Activated CD4-positive, alpha-beta T cell treated with anti-CD3 and anti-CD28 coated beads for 36 hours (primary cell): Measurements from ENCODE around the gene LCN10. TPM values are rescaled to one million over a fixed set of nuclear protein-coding genes. Genes with fewer than 3 reads are reported as not detected.

Source experiments
- ATAC-seq: fragments of 200-7000 bp; cut with Tn5 transposase; one replicate; pipeline ENCODE4 v1.10.0; 2021; ENCODE audit warnings: mild to moderate bottlenecking, moderate library complexity
- CTCF ChIA-PET: fragments of 350-600 bp; sonication (Branson Sonifier 250); formaldehyde crosslinking; loops from one replicate; lab custom pipeline; 2021; ENCODE audit warnings: antibody characterized with exemption; lab: Charles Lee
- POLR2A ChIA-PET: fragments of 350-600 bp; sonication (Branson Sonifier 250); formaldehyde crosslinking; loops from one replicate; lab custom pipeline; 2021; ENCODE audit warnings: antibody characterized with exemption, inconsistent platforms; lab: Charles Lee
- DNase-seq: peaks from one replicate; pipeline ENCODE4 v3.0.0-alpha.2; 2020
- H3K27ac Mint-ChIP-seq: one replicate; pipeline ENCODE4 v1.8.0; 2021; ENCODE audit warnings: mixed read lengths
- H3K27me3 Mint-ChIP-seq: one replicate; pipeline ENCODE4 v1.8.0; 2021; ENCODE audit warnings: mixed read lengths
- H3K36me3 Mint-ChIP-seq: one replicate; pipeline ENCODE4 v1.8.0; 2021; ENCODE audit warnings: low read depth, mixed read lengths
- H3K4me1 Mint-ChIP-seq: one replicate; pipeline ENCODE4 v1.8.0; 2021; ENCODE audit warnings: mixed read lengths
- H3K4me3 Mint-ChIP-seq: one replicate; pipeline ENCODE4 v1.8.0; 2021; ENCODE audit warnings: mild to moderate bottlenecking, moderate library complexity, mixed read lengths
- H3K9me3 Mint-ChIP-seq: one replicate; pipeline ENCODE4 v1.8.0; 2021; ENCODE audit warnings: low read depth, mixed read lengths
- intact Hi-C, 2 experiments: fragments of 100-400 bp; cut with DNase I in 1 of 2; cut with micrococcal nuclease in 1 of 2; formaldehyde crosslinking; loops; one replicate each; pipeline versions ENCODE4 v1.14.2 to v1.15.1; 2022 to 2024; cut with DNase I, micrococcal nuclease
- total RNA-seq, 2 experiments: library from RNA; stranded (reverse); gene quantifications; one replicate each; pipeline ENCODE4 v1.2.3, GENCODE V29; 2021

LCN10 gene
- total RNA-seq, 2 experiments from 2014 or later = 0.71 to 1.2 TPM

GRCh38 chr9:136734837-136735496 is 7.8 kb downstream of the LCN10 start:
- no peak overlapping the region for H3K27ac Mint-ChIP-seq
- no peaks in the 10 kb centered on the region for H3K27me3 Mint-ChIP-seq
- CTCF ChIA-PET = no interaction called here
- no peaks in the 10 kb centered on the region for H3K36me3 Mint-ChIP-seq
- peak; percentile 54 for DNase-seq
- peak; percentile 80 for ATAC-seq
- intact Hi-C loops = no loop called here
- no peaks in the 10 kb centered on the region for H3K9me3 Mint-ChIP-seq
- no peak overlapping the region for H3K4me3 Mint-ChIP-seq
- peaks cover 14% of the 10 kb centered on the region for H3K4me1 Mint-ChIP-seq
- POLR2A ChIA-PET = no interaction called here

- H3K4me3 Mint-ChIP-seq = no peak overlapping the region
- CTCF ChIA-PET = no interaction called here
- POLR2A ChIA-PET = no interaction called here
- H3K36me3 Mint-ChIP-seq = no peaks in the 10 kb centered on the region
- peaks cover 18% of the 10 kb centered on the region for H3K4me1 Mint-ChIP-seq
- intact Hi-C loops = no loop called here
- DNase-seq (no peak), ATAC-seq (no peak)
- H3K9me3 Mint-ChIP-seq = no peaks in the 10 kb centered on the region
- H3K27me3 Mint-ChIP-seq = no peaks in the 10 kb centered on the region
- H3K27ac Mint-ChIP-seq = no peak overlapping the region
Measured at GRCh38 chr9:136733611-136734010, 9.1 kb downstream of the LCN10 start.

- peaks cover 18% of the 10 kb centered on the region for H3K4me1 Mint-ChIP-seq
- CTCF ChIA-PET = interaction anchor here (0.6 to 0.7 kb wide), 2 partner anchors 25 to 26 kb away, joined by 3 to 4 read pairs; no protein-coding TSS in a partner anchor
- DNase-seq (peak; percentile 35), ATAC-seq (no peak)
- no peaks in the 10 kb centered on the region for H3K9me3 Mint-ChIP-seq
- no peak overlapping the region for H3K27ac Mint-ChIP-seq
- intact Hi-C loops = no loop called here
- peaks cover under 1% of the 10 kb centered on the region for H3K36me3 Mint-ChIP-seq
- no peak overlapping the region for H3K4me3 Mint-ChIP-seq
- POLR2A ChIA-PET = no interaction called here
- H3K27me3 Mint-ChIP-seq = no peaks in the 10 kb centered on the region
Measured at GRCh38 chr9:136732444-136733178, 10.1 kb downstream of the LCN10 start.

- POLR2A ChIA-PET = interaction anchor here (0.5 to 0.7 kb wide), 3 partner anchors 29 to 250 kb away, joined by 3 to 7 read pairs (median 3); no protein-coding TSS in a partner anchor
- peaks cover 34% of the 10 kb centered on the region for H3K4me1 Mint-ChIP-seq
- peaks cover 24% of the 10 kb centered on the region for H3K36me3 Mint-ChIP-seq
- H3K27me3 Mint-ChIP-seq = no peaks in the 10 kb centered on the region
- no peaks in the 10 kb centered on the region for H3K9me3 Mint-ChIP-seq
- CTCF ChIA-PET = interaction anchor here (0.6 to 2.1 kb wide), 14 partner anchors 8 to 334 kb away, joined by 3 to 7 read pairs (median 4); no protein-coding TSS in a partner anchor
- ATAC-seq (no peak), DNase-seq (no peak)
- intact Hi-C loops = loop anchor here (2.0 to 5.0 kb wide), 4 partner anchors 29 to 319 kb away; partner anchors contain the start of genes ENTR1 (in 1 of the 2), PMPCA (in 1 of the 2) and TMEM141 (in 1 of the 2)
- no peak overlapping the region for H3K4me3 Mint-ChIP-seq
- no peak overlapping the region for H3K27ac Mint-ChIP-seq
Measured at GRCh38 chr9:136729926-136730325, 12.8 kb downstream of the LCN10 start.

- ATAC-seq (peak; percentile 28), DNase-seq (peak; percentile 45)
- Mint-ChIP-seq H3K9me3 (no peaks in the 10 kb centered on the region), H3K27me3 (no peaks in the 10 kb centered on the region), H3K27ac (no peak overlapping the region), H3K36me3 (peaks cover 32% of the 10 kb centered on the region), H3K4me3 (peak overlapping the region; percentile 100), H3K4me1 (peaks cover 38% of the 10 kb centered on the region)
- ChIA-PET CTCF (interaction anchor here (0.6 to 2.1 kb wide), 17 partner anchors 8 to 342 kb away, joined by 3 to 7 read pairs (median 4); partner anchors contain the start of gene SAPCD2), POLR2A (interaction anchor here (0.6 to 1.2 kb wide), 2 partner anchors 13 to 479 kb away, joined by 6 to 8 read pairs; no protein-coding TSS in a partner anchor)
- intact Hi-C loops = loop anchor here (2.0 to 5.0 kb wide), 4 partner anchors 28 to 318 kb away; partner anchors contain the start of genes ENTR1 (in 1 of the 2), PMPCA (in 1 of the 2) and TMEM141 (in 1 of the 2)
Measured at GRCh38 chr9:136729144-136729543, 13.6 kb downstream of the LCN10 start.

- Mint-ChIP-seq H3K4me3 (peak overlapping the region; percentile 100), H3K27ac (no peak overlapping the region), H3K4me1 (peaks cover 39% of the 10 kb centered on the region), H3K9me3 (no peaks in the 10 kb centered on the region), H3K27me3 (no peaks in the 10 kb centered on the region), H3K36me3 (peaks cover 37% of the 10 kb centered on the region)
- intact Hi-C loops = loop anchor here (1.0 to 5.0 kb wide), 13 partner anchors 27 to 513 kb away; partner anchors contain the start of genes AGPAT2 (in 1 of the 2), ENTR1 (in 1 of the 2), FBXW5 (in 1 of the 2) and INPP5E (in 1 of the 2)
- CTCF ChIA-PET = interaction anchor here (0.6 to 2.1 kb wide), 15 partner anchors 9 to 342 kb away, joined by 3 to 7 read pairs (median 4); partner anchors contain the start of gene SAPCD2
- POLR2A ChIA-PET = interaction anchor here (0.6 to 1.2 kb wide), 9 partner anchors 9 to 480 kb away, joined by 3 to 8 read pairs (median 4); no protein-coding TSS in a partner anchor
- DNase-seq (peak; percentile 39), ATAC-seq (peak; percentile 10)
Measured at GRCh38 chr9:136728548-136729123, 14.1 kb downstream of the LCN10 start.

- Mint-ChIP-seq H3K9me3 (no peaks in the 10 kb centered on the region), H3K4me1 (peaks cover 39% of the 10 kb centered on the region), H3K27me3 (no peaks in the 10 kb centered on the region), H3K27ac (no peak overlapping the region), H3K4me3 (peak overlapping the region; percentile 100), H3K36me3 (peaks cover 40% of the 10 kb centered on the region)
- ATAC-seq (peak; percentile 72), DNase-seq (peak; percentile 95)
- intact Hi-C loops = loop anchor here (1.0 to 5.0 kb wide), 13 partner anchors 27 to 513 kb away; partner anchors contain the start of genes AGPAT2 (in 1 of the 2), ENTR1 (in 1 of the 2), FBXW5 (in 1 of the 2) and INPP5E (in 1 of the 2)
- ChIA-PET POLR2A (interaction anchor here (0.6 to 1.2 kb wide), 8 partner anchors 9 to 190 kb away, joined by 3 to 7 read pairs (median 4); no protein-coding TSS in a partner anchor), CTCF (interaction anchor here (1.0 to 2.1 kb wide), 4 partner anchors 22 to 343 kb away, joined by 3 to 7 read pairs (median 5); partner anchors contain the start of gene SAPCD2)
Measured at GRCh38 chr9:136728080-136728547, 14.6 kb downstream of the LCN10 start.

- Mint-ChIP-seq H3K27ac (peak overlapping the region; percentile 97), H3K4me3 (peak overlapping the region; percentile 100), H3K36me3 (peaks cover 43% of the 10 kb centered on the region), H3K9me3 (no peaks in the 10 kb centered on the region), H3K4me1 (peaks cover 31% of the 10 kb centered on the region), H3K27me3 (no peaks in the 10 kb centered on the region)
- DNase-seq = peak; percentile 75
- POLR2A ChIA-PET = interaction anchor here (0.6 to 1.0 kb wide), 5 partner anchors 11 to 397 kb away, joined by 3 to 6 read pairs (median 3); no protein-coding TSS in a partner anchor
- intact Hi-C loops = loop anchor here in 1 of 2 experiments (5.0 kb wide), 1 partner anchor 59 kb away; no protein-coding TSS in a partner anchor
- CTCF ChIA-PET = interaction anchor here (0.6 to 1.5 kb wide), 8 partner anchors 11 to 930 kb away, joined by 3 to 4 read pairs (median 4); no protein-coding TSS in a partner anchor
- ATAC-seq = peak; percentile 52
Measured at GRCh38 chr9:136726631-136727191, 16.0 kb downstream of the LCN10 start.

- intact Hi-C loops = loop anchor here in 1 of 2 experiments (5.0 kb wide), 1 partner anchor 59 kb away; no protein-coding TSS in a partner anchor
- Mint-ChIP-seq H3K9me3 (no peaks in the 10 kb centered on the region), H3K36me3 (peaks cover 45% of the 10 kb centered on the region), H3K4me1 (peaks cover 28% of the 10 kb centered on the region), H3K27me3 (no peaks in the 10 kb centered on the region), H3K4me3 (peak overlapping the region; percentile 100), H3K27ac (peak overlapping the region; percentile 97)
- ATAC-seq = no peak
- ChIA-PET CTCF (interaction anchor here (0.6 to 1.3 kb wide), 3 partner anchors 76 to 321 kb away, joined by 3 to 4 read pairs (median 3); no protein-coding TSS in a partner anchor), POLR2A (interaction anchor here (0.8 to 1.0 kb wide), 2 partner anchors 12 to 187 kb away, joined by 3 read pairs; no protein-coding TSS in a partner anchor)
- no peak for DNase-seq
Measured at GRCh38 chr9:136726118-136726517, 16.6 kb downstream of the LCN10 start.

- DNase-seq = no peak
- peak overlapping the region; percentile 97 for H3K27ac Mint-ChIP-seq
- ChIA-PET POLR2A (no interaction called here), CTCF (interaction anchor here (0.7 to 0.9 kb wide), 2 partner anchors 241 to 303 kb away, joined by 3 read pairs; no protein-coding TSS in a partner anchor)
- H3K4me1 Mint-ChIP-seq = peaks cover 28% of the 10 kb centered on the region
- peak overlapping the region; percentile 100 for H3K4me3 Mint-ChIP-seq
- intact Hi-C loops = loop anchor here in 1 of 2 experiments (5.0 kb wide), 1 partner anchor 58 kb away; no protein-coding TSS in a partner anchor
- no peaks in the 10 kb centered on the region for H3K27me3 Mint-ChIP-seq
- no peaks in the 10 kb centered on the region for H3K9me3 Mint-ChIP-seq
- peaks cover 46% of the 10 kb centered on the region for H3K36me3 Mint-ChIP-seq
- ATAC-seq = no peak
Measured at GRCh38 chr9:136725612-136726011, 17.1 kb downstream of the LCN10 start.
